Loucy (cell line): ENCODE results near the gene PDGFA.

ENCODE experiments used
- H2AFZ ChIP-seq: fragments of 200-600 bp; sonication (generic); 2 replicates; pipeline ENCODE4 v1.6.0; 2016; ENCODE audit warnings: antibody characterized with exemption, mild to moderate bottlenecking, low read length, moderate library complexity
- H3F3A ChIP-seq: fragments of 200-600 bp; 2 replicates; pipeline ENCODE4 v1.6.0; 2016; ENCODE audit warnings: antibody characterized with exemption, low read depth, mild to moderate bottlenecking
- H3K27me3 ChIP-seq: fragments of 200-600 bp; sonication (generic); 2 replicates; pipeline ENCODE4 v1.6.1; 2014; ENCODE audit warnings: low read length, mild to moderate bottlenecking; ENCODE audit not compliant: insufficient read depth, poor library complexity, severe bottlenecking
- H3K36me3 ChIP-seq: fragments of 200-600 bp; sonication (generic); 2 replicates; pipeline ENCODE4 v1.6.1; 2016; ENCODE audit warnings: low read length; ENCODE audit not compliant: insufficient read depth
- H3K4me1 ChIP-seq: fragments of 200-600 bp; sonication (generic); 2 replicates; pipeline ENCODE4 v1.5.1; 2014; ENCODE audit warnings: low read length, mild to moderate bottlenecking; ENCODE audit not compliant: insufficient read depth, poor library complexity, severe bottlenecking
- H3K4me2 ChIP-seq: fragments of 200-600 bp; sonication (generic); 2 replicates; pipeline ENCODE4 v1.6.0; 2014; ENCODE audit warnings: antibody characterized with exemption, low read length, low read depth, mild to moderate bottlenecking; ENCODE audit not compliant: poor library complexity, severe bottlenecking
- H3K4me3 ChIP-seq: fragments of 200-600 bp; sonication (generic); 2 replicates; pipeline ENCODE4 v1.5.1; 2014; ENCODE audit warnings: low read length, mild to moderate bottlenecking, mixed read lengths; ENCODE audit not compliant: poor library complexity, severe bottlenecking
- H3K79me2 ChIP-seq: fragments of 200-600 bp; sonication (generic); 2 replicates; pipeline ENCODE4 v1.6.1; 2014; ENCODE audit warnings: low read length; ENCODE audit not compliant: insufficient read depth
- H3K9ac ChIP-seq: fragments of 200-600 bp; sonication (generic); 2 replicates; pipeline ENCODE4 v1.6.0; 2014; ENCODE audit warnings: mild to moderate bottlenecking, low read depth, low read length, moderate library complexity; ENCODE audit not compliant: poor library complexity, severe bottlenecking
- H3K9me2 ChIP-seq: fragments of 200-600 bp; sonication (generic); replicated peaks from 2 replicates; pipeline ENCODE4 v1.6.1; 2016; ENCODE audit warnings: low read depth, low read length, mixed read lengths
- H3K9me3 ChIP-seq: fragments of 200-600 bp; sonication (generic); 2 replicates; pipeline ENCODE4 v1.6.1; 2014; ENCODE audit warnings: mild to moderate bottlenecking, antibody characterized with exemption, low read length, low read depth; ENCODE audit not compliant: insufficient read depth
- H4K20me1 ChIP-seq: fragments of 200-600 bp; sonication (generic); 2 replicates; pipeline ENCODE4 v1.6.0; 2014; ENCODE audit warnings: antibody characterized with exemption, low read length, mild to moderate bottlenecking; ENCODE audit not compliant: insufficient read depth, poor library complexity, severe bottlenecking
- EZH2phosphoT487 ChIP-seq: fragments of 200-600 bp; IDR thresholded peaks from 2 replicates; pipeline ENCODE4 v1.6.1; 2018; ENCODE audit warnings: antibody characterized with exemption, mild to moderate bottlenecking, moderate library complexity, borderline replicate concordance
- TF ChIP-seq, protein P1 (sequence below): fragments of 200-600 bp; sonication (generic); conservative IDR thresholded peaks from 2 replicates; pipeline ENCODE4 v1.5.1; 2014; ENCODE audit warnings: mild to moderate bottlenecking, antibody characterized with exemption, low read length

PDGFA gene

DNA sequence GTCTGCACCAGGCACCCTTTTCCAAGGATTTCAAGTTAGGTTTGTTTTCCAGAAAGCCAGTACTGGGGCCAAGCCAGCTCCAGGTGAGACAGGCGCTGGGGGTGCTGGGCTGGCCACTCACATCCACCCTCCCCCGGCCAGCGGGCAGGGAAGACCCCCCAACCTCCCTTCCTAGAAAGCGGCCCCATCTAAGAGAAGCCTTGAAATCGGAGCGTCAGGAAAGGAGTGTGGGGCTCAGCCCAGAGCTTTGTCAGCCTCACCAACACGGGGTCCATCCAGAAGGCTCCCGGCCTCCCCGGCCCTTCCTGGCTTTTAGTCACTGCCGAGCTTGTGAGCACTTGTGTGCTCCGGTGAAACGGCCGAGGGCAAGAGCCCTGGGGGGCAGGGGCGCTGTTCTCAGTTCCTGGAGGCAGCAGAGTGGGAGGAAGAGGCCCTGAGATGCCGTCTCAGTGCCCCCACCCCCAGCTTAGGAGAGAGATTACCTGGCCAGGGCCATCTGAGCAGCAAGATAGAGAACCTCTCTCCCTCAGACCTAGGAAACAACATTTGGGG lies 39.6 kb downstream of the PDGFA start:
- Histone ChIP-seq H3K27me3 (no peaks in the 10 kb centered on the region), H3K79me2 (no peaks in the 10 kb centered on the region), H3K4me2 (no peak overlapping the region), H3K9ac (no peak overlapping the region), H3F3A (no peaks in the 10 kb centered on the region), H3K9me2 (no peaks in the 10 kb centered on the region), H3K36me3 (no peaks in the 10 kb centered on the region), H3K4me1 (no peaks in the 10 kb centered on the region), H3K4me3 (no peak overlapping the region), H3K9me3 (peaks cover 21% of the 10 kb centered on the region), H2AFZ (no peak overlapping the region), H4K20me1 (no peaks in the 10 kb centered on the region)
- no peak for TF ChIP-seq EZH2phosphoT487
- TF ChIP-seq, protein P1, sequence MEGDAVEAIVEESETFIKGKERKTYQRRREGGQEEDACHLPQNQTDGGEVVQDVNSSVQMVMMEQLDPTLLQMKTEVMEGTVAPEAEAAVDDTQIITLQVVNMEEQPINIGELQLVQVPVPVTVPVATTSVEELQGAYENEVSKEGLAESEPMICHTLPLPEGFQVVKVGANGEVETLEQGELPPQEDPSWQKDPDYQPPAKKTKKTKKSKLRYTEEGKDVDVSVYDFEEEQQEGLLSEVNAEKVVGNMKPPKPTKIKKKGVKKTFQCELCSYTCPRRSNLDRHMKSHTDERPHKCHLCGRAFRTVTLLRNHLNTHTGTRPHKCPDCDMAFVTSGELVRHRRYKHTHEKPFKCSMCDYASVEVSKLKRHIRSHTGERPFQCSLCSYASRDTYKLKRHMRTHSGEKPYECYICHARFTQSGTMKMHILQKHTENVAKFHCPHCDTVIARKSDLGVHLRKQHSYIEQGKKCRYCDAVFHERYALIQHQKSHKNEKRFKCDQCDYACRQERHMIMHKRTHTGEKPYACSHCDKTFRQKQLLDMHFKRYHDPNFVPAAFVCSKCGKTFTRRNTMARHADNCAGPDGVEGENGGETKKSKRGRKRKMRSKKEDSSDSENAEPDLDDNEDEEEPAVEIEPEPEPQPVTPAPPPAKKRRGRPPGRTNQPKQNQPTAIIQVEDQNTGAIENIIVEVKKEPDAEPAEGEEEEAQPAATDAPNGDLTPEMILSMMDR, result no peak

DNA sequence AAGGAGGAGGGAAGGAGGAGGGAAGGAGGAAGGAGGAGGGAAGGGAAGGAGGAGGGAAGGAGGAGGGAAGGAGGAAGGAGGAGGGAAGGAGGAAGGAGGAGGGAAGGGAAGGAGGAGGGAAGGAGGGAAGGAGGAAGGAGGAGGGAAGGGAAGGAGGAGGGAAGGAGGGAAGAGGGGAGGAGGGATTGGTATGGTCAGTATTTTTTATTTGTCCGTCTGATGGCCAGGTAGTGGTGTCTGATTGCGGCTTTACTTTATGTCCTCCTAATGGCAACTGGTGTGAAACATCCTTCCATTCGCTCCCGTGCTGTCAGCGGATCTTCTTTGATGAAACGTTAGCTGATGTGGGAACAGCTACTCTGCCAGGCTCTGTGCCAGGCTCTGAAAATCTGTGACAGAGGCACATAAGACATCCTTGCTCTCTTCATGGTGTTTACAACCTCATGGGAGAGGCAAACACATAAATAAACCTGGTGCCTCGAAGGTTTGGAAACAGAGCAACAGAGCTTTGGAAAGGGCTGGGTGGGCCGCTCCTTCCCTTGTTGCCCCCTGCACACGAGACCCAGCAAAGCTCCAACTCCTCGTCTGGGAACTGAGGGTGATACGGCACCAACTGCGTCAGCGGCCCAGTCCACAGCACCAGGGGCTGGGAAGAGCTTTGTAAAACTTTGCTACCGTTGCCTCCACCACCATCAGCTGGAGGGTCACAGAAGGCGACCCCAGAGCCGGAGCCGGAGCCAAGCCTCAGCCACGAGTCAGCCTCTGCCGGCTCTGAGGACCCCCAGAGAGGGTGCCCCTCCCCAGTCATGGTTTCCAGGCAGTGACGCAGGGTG lies 40.3 kb downstream of the PDGFA start:
- H3K4me2 ChIP-seq, result no peak overlapping the region
- H2AFZ ChIP-seq, result no peak overlapping the region
- no peaks in the 10 kb centered on the region for H3F3A ChIP-seq
- no peaks in the 10 kb centered on the region for H3K36me3 ChIP-seq
- peaks cover 17% of the 10 kb centered on the region for H3K9me3 ChIP-seq
- H3K9ac ChIP-seq, result no peak overlapping the region
- no peaks in the 10 kb centered on the region for H3K27me3 ChIP-seq
- H4K20me1 ChIP-seq, result no peaks in the 10 kb centered on the region
- no peak overlapping the region for H3K4me3 ChIP-seq
- H3K9me2 ChIP-seq, result no peaks in the 10 kb centered on the region
- H3K4me1 ChIP-seq, result no peaks in the 10 kb centered on the region
- TF ChIP-seq, protein P1, result no peak
- TF ChIP-seq EZH2phosphoT487, result no peak
- H3K79me2 ChIP-seq, result no peaks in the 10 kb centered on the region

DNA sequence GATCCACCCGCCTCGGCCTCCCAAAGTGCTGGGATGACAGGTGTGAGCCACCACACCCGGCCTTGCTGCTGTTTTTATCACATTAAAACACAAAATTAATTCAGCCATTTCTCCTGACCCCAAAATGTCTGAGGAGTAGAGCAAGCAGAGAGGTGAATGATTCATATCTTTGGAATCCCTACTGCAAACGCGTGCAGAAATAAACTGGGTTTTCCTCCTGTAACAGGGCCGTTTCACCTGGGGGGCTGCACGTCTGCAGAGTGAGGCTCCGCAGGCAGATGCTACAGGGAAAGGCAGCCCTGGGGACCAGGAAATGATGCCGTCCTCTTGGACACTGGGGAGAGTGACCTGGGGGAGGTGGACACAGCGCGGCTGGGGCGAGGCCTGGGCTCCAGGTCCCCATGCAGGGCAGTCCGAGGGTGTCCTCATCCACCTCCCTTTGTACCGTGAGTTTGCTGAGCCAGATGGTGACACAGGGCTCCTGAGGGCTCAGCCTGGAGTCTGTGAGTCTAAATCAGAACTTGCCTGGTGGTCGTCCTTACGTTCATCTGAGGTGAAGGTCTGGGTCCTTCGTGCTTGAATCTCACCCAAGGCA lies 41.9 kb downstream of the PDGFA start:
- no peaks in the 10 kb centered on the region for H3K79me2 ChIP-seq
- H3F3A ChIP-seq, result no peaks in the 10 kb centered on the region
- no peak overlapping the region for H2AFZ ChIP-seq
- H3K27me3 ChIP-seq, result no peaks in the 10 kb centered on the region
- no peak overlapping the region for H3K4me2 ChIP-seq
- H3K9me3 ChIP-seq, result peaks cover 13% of the 10 kb centered on the region
- no peak overlapping the region for H3K4me3 ChIP-seq
- H3K9me2 ChIP-seq, result no peaks in the 10 kb centered on the region
- TF ChIP-seq, protein P1, result no peak
- no peak for TF ChIP-seq EZH2phosphoT487
- no peak overlapping the region for H3K9ac ChIP-seq
- no peaks in the 10 kb centered on the region for H3K4me1 ChIP-seq
- no peaks in the 10 kb centered on the region for H4K20me1 ChIP-seq
- no peaks in the 10 kb centered on the region for H3K36me3 ChIP-seq
